ES-I3 (cell line): ENCODE data around the gene COL6A2.

ENCODE experiments used
- H3K36me3 ChIP-seq: 2 replicates; pipeline ENCODE4 v1.6.1; 2013; ENCODE audit warnings: mild to moderate bottlenecking, low read length, control low read depth, moderate library complexity; ENCODE audit not compliant: insufficient read depth
- H3K4me1 ChIP-seq: 2 replicates; pipeline ENCODE4 v1.6.1; 2013; ENCODE audit warnings: mild to moderate bottlenecking, control low read depth, low read length; ENCODE audit not compliant: insufficient read depth
- H3K9ac ChIP-seq: 2 replicates; pipeline ENCODE4 v1.6.1; 2013; ENCODE audit warnings: low read depth, mild to moderate bottlenecking, low read length, moderate library complexity
- H3K9me3 ChIP-seq: 2 replicates; pipeline ENCODE4 v1.6.1; 2013; ENCODE audit warnings: mild to moderate bottlenecking, low read length, moderate library complexity; ENCODE audit not compliant: control insufficient read depth, insufficient read depth

The COL6A2 gene

DNA sequence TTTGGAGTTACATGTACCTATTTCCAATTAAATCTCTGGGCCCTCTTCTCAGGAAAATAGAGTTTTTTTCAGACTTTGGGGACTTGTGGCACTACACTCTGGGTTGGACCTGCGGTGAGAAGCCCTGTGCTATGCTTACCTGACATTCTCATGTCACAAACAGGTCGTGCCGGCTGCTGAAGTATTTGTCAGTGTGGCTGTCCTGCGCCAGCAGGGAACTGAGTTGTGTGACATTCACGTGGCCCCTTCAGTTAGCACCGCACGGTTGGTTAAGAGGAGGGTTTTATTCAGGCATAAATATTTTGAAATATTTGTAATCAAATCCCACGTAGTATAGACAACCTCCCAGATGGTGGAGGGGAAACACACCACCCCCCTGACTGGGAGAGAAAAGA lies 6.3 kb upstream of the COL6A2 start:
- Histone ChIP-seq H3K9ac (no peak overlapping the region), H3K4me1 (no peaks in the 10 kb centered on the region), H3K9me3 (peaks cover 5% of the 10 kb centered on the region), H3K36me3 (no peaks in the 10 kb centered on the region)

GRCh38 chr21:46092026-46092764 lies 5.7 kb upstream of the COL6A2 start:
- no peak overlapping the region for H3K9ac ChIP-seq
- peaks cover 5% of the 10 kb centered on the region for H3K9me3 ChIP-seq
- H3K36me3 ChIP-seq = no peaks in the 10 kb centered on the region
- H3K4me1 ChIP-seq = no peaks in the 10 kb centered on the region

- H3K9ac ChIP-seq = no peak overlapping the region
- H3K4me1 ChIP-seq = no peaks in the 10 kb centered on the region
- H3K9me3 ChIP-seq = peaks cover 5% of the 10 kb centered on the region
- no peaks in the 10 kb centered on the region for H3K36me3 ChIP-seq
These were observed 4.9 kb upstream of the COL6A2 start for GRCh38 chr21:46092811-46093667.

GRCh38 chr21:46093668-46094400 lies 4.1 kb upstream of the COL6A2 start:
- Histone ChIP-seq H3K4me1 (no peaks in the 10 kb centered on the region), H3K36me3 (no peaks in the 10 kb centered on the region), H3K9me3 (peaks cover 5% of the 10 kb centered on the region; the same call in 1 of the 2 replicates), H3K9ac (no peak overlapping the region)

- H3K9ac ChIP-seq = no peak overlapping the region
- H3K4me1 ChIP-seq = no peaks in the 10 kb centered on the region
- H3K36me3 ChIP-seq = no peaks in the 10 kb centered on the region
- peaks cover 5% of the 10 kb centered on the region; the same call in 1 of the 2 replicates for H3K9me3 ChIP-seq
These were observed 3.4 kb upstream of the COL6A2 start for GRCh38 chr21:46094401-46095082.

GRCh38 chr21:46095083-46095719 lies 2.7 kb upstream of the COL6A2 start:
- Histone ChIP-seq H3K9me3 (peaks cover 5% of the 10 kb centered on the region; the same call in 1 of the 2 replicates), H3K4me1 (no peaks in the 10 kb centered on the region), H3K9ac (no peak overlapping the region), H3K36me3 (no peaks in the 10 kb centered on the region)

- H3K9me3 ChIP-seq = peaks cover 5% of the 10 kb centered on the region; the same call in 1 of the 2 replicates
- no peak overlapping the region for H3K9ac ChIP-seq
- no peaks in the 10 kb centered on the region for H3K36me3 ChIP-seq
- no peaks in the 10 kb centered on the region for H3K4me1 ChIP-seq
These were observed 1.9 kb upstream of the COL6A2 start for GRCh38 chr21:46095814-46096595.

GRCh38 chr21:46096596-46097335 lies 1.1 kb upstream of the COL6A2 start:
- Histone ChIP-seq H3K9ac (peak overlapping the region; percentile 44; the same call in 1 of the 2 replicates), H3K9me3 (peaks cover 5% of the 10 kb centered on the region; the same call in 1 of the 2 replicates)

GRCh38 chr21:46098303-46099141 lies 610 bp downstream of the COL6A2 start:
- peak overlapping the region; percentile 67 for H3K9ac ChIP-seq
- peaks cover 5% of the 10 kb centered on the region for H3K9me3 ChIP-seq
- no peaks in the 10 kb centered on the region for H3K36me3 ChIP-seq
- H3K4me1 ChIP-seq = no peaks in the 10 kb centered on the region

More at GRCh38 chr21:46096596-46097335, 1.1 kb upstream of the COL6A2 start:
- no peaks in the 10 kb centered on the region for H3K36me3 ChIP-seq
- no peaks in the 10 kb centered on the region for H3K4me1 ChIP-seq

DNA sequence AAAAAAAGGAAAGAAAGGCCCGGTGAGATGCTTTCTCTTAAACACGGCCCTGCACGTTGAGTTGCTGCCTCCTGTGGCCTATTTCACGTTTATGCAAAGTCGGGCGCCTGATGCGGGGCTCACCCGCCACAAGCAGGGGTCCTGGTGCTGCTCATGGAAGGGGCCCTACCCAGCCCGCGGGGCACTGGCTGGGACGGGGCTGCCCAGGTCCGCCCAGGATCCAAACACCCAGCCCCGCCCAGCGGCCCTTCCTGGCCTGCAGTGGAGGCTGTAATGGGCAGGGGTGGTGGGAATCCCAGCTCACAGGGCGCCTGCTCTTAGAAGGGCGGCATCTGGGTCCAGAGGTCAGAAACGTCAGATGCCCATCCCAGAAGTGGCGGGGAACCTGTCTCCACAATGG lies 1.6 kb downstream of the COL6A2 start:
- no peaks in the 10 kb centered on the region for H3K36me3 ChIP-seq
- no peaks in the 10 kb centered on the region for H3K4me1 ChIP-seq
- H3K9ac ChIP-seq = peak overlapping the region; percentile 67; the same call in 1 of the 2 replicates

GRCh38 chr21:46100020-46100419 lies 2.1 kb downstream of the COL6A2 start:
- no peak overlapping the region for H3K9ac ChIP-seq
- H3K4me1 ChIP-seq = no peaks in the 10 kb centered on the region
- H3K9me3 ChIP-seq = peaks cover 8% of the 10 kb centered on the region; the same call in 1 of the 2 replicates
- no peaks in the 10 kb centered on the region for H3K36me3 ChIP-seq

More for the DNA sequence above, 1.6 kb downstream of the COL6A2 start:
- H3K9me3 ChIP-seq = peaks cover 3% of the 10 kb centered on the region; the same call in 1 of the 2 replicates

- H3K9ac ChIP-seq = no peak overlapping the region
- peaks cover 8% of the 10 kb centered on the region; the same call in 1 of the 2 replicates for H3K9me3 ChIP-seq
- H3K4me1 ChIP-seq = no peaks in the 10 kb centered on the region
- H3K36me3 ChIP-seq = no peaks in the 10 kb centered on the region
These were observed 2.5 kb downstream of the COL6A2 start for GRCh38 chr21:46100426-46100825.
